ENCODE measurements around the gene CGREF1. TPM values are rescaled to one million over a fixed set of nuclear protein-coding genes. Genes with fewer than 3 reads are reported as not detected.

CGREF1 gene
- total and polyA plus RNA-seq, 4 donors, result 0.98 to 16.1 (median 11.7) TPM

DNA sequence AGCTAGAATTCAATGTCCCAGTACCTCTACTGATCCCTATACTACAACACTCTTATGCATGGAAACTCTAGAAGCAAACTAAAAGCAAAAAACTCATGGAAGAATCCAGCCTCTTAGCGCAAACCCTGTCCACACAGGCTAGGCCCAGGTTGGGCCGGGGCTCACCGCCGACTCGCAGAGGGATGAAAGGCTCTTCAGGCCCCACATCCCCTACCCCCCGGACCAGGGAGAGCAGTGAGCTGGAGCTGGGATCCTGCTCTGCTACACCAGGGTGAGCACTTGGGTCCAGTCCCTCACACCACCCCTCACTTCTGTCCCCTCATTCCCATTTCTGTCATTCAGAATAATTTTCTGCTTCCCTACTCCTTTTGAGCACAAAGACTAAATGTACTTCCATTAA lies 49.5 kb downstream of the CGREF1 start:
- no peak overlapping the region for H3K4me3 ChIP-seq (ENCODE audit: low read depth in 1 of 3, low read length in 3 of 3)
- peaks cover 8 to 33% (median 19%) of the 10 kb centered on the region in 4 donors for H3K4me1 ChIP-seq (ENCODE audit: control insufficient read depth in 4 of 4, insufficient read depth in 4 of 4, low read length in 3 of 4)
- no peaks in the 10 kb centered on the region for H3K27me3 ChIP-seq (ENCODE audit: control insufficient read depth in 4 of 4, insufficient read depth in 4 of 4, low read length in 3 of 4)
- TF ChIP-seq TAF1 (conservative IDR thresholded peaks at IDR 0.05), result no peak
- no peak for TF ChIP-seq HNF4A (conservative IDR thresholded peaks at IDR 0.05)
- TF ChIP-seq FOXA1 (IDR thresholded peaks at IDR 0.05), result no peak
- no peak for TF ChIP-seq NR2F2 (IDR thresholded peaks at IDR 0.05)
- TF ChIP-seq RAD21 (IDR thresholded peaks at IDR 0.05), result no peak
- no peak for TF ChIP-seq EGR1 (IDR thresholded peaks at IDR 0.05; ENCODE audit: low read depth in 2 of 2)
- TF ChIP-seq, protein P1, sequence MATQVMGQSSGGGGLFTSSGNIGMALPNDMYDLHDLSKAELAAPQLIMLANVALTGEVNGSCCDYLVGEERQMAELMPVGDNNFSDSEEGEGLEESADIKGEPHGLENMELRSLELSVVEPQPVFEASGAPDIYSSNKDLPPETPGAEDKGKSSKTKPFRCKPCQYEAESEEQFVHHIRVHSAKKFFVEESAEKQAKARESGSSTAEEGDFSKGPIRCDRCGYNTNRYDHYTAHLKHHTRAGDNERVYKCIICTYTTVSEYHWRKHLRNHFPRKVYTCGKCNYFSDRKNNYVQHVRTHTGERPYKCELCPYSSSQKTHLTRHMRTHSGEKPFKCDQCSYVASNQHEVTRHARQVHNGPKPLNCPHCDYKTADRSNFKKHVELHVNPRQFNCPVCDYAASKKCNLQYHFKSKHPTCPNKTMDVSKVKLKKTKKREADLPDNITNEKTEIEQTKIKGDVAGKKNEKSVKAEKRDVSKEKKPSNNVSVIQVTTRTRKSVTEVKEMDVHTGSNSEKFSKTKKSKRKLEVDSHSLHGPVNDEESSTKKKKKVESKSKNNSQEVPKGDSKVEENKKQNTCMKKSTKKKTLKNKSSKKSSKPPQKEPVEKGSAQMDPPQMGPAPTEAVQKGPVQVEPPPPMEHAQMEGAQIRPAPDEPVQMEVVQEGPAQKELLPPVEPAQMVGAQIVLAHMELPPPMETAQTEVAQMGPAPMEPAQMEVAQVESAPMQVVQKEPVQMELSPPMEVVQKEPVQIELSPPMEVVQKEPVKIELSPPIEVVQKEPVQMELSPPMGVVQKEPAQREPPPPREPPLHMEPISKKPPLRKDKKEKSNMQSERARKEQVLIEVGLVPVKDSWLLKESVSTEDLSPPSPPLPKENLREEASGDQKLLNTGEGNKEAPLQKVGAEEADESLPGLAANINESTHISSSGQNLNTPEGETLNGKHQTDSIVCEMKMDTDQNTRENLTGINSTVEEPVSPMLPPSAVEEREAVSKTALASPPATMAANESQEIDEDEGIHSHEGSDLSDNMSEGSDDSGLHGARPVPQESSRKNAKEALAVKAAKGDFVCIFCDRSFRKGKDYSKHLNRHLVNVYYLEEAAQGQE (IDR thresholded peaks at IDR 0.05), result no peak
- TF ChIP-seq, protein P2, sequence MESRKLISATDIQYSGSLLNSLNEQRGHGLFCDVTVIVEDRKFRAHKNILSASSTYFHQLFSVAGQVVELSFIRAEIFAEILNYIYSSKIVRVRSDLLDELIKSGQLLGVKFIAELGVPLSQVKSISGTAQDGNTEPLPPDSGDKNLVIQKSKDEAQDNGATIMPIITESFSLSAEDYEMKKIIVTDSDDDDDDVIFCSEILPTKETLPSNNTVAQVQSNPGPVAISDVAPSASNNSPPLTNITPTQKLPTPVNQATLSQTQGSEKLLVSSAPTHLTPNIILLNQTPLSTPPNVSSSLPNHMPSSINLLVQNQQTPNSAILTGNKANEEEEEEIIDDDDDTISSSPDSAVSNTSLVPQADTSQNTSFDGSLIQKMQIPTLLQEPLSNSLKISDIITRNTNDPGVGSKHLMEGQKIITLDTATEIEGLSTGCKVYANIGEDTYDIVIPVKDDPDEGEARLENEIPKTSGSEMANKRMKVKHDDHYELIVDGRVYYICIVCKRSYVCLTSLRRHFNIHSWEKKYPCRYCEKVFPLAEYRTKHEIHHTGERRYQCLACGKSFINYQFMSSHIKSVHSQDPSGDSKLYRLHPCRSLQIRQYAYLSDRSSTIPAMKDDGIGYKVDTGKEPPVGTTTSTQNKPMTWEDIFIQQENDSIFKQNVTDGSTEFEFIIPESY (IDR thresholded peaks at IDR 0.05), result no peak
- TF ChIP-seq SP1 (IDR thresholded peaks at IDR 0.05), result no peak
- no peak for TF ChIP-seq RXRA (IDR thresholded peaks at IDR 0.05)
- TF ChIP-seq YY1 (IDR thresholded peaks at IDR 0.05), result no peak
- TF ChIP-seq, protein P3, sequence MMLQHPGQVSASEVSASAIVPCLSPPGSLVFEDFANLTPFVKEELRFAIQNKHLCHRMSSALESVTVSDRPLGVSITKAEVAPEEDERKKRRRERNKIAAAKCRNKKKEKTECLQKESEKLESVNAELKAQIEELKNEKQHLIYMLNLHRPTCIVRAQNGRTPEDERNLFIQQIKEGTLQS (IDR thresholded peaks at IDR 0.05), result no peak
- no peak for DNase-seq (ENCODE audit: low spot score)
- WGBS, result 96% methylated on average over 6 of the region's 6 CpGs
- H3K36me3 ChIP-seq (ENCODE audit: control insufficient read depth in 4 of 4, insufficient read depth in 3 of 4, low read depth in 1 of 4, low read length in 3 of 4), result peaks cover 0 to 15% (median 11%) of the 10 kb centered on the region in 4 donors
- H3K9me3 ChIP-seq (ENCODE audit: control insufficient read depth in 4 of 4, low read length in 3 of 4), result no peaks in the 10 kb centered on the region
- H3K27ac ChIP-seq (ENCODE audit: low read depth in 1 of 2, low read length in 2 of 2), result no peak overlapping the region
- H3K9ac ChIP-seq (ENCODE audit: low read depth in 1 of 2, low read length in 2 of 2), result no peak overlapping the region

- H3K9me3 ChIP-seq (ENCODE audit: control insufficient read depth in 4 of 4, low read length in 3 of 4), result no peaks in the 10 kb centered on the region
- H3K9ac ChIP-seq (ENCODE audit: low read depth in 1 of 2, low read length in 2 of 2), result no peak overlapping the region
- WGBS, result 95% methylated on average over 5 of the region's 5 CpGs
- no peak overlapping the region for H3K4me3 ChIP-seq (ENCODE audit: low read depth in 1 of 3, low read length in 3 of 3)
- peaks cover 0 to 15% (median 11%) of the 10 kb centered on the region in 4 donors for H3K36me3 ChIP-seq (ENCODE audit: control insufficient read depth in 4 of 4, insufficient read depth in 3 of 4, low read depth in 1 of 4, low read length in 3 of 4)
- no peak for DNase-seq (ENCODE audit: low spot score)
- peaks cover 8 to 26% (median 19%) of the 10 kb centered on the region in 4 donors for H3K4me1 ChIP-seq (ENCODE audit: control insufficient read depth in 4 of 4, insufficient read depth in 4 of 4, low read length in 3 of 4)
- TF ChIP-seq HNF4G (IDR thresholded peaks at IDR 0.05) (no peak), RAD21 (IDR thresholded peaks at IDR 0.05) (no peak), YY1 (IDR thresholded peaks at IDR 0.05) (no peak)
- no peaks in the 10 kb centered on the region for H3K27me3 ChIP-seq (ENCODE audit: control insufficient read depth in 4 of 4, insufficient read depth in 4 of 4, low read length in 3 of 4)
- H3K27ac ChIP-seq (ENCODE audit: low read depth in 1 of 2, low read length in 2 of 2), result no peak overlapping the region
Observed at GRCh38 chr2:27067385-27067784, 51.5 kb downstream of the CGREF1 start.

- Histone ChIP-seq H3K4me1 (ENCODE audit: control insufficient read depth in 4 of 4, insufficient read depth in 4 of 4, low read length in 3 of 4) (peaks cover 2 to 16% (median 7%) of the 10 kb centered on the region in 4 donors), H3K27me3 (ENCODE audit: control insufficient read depth in 4 of 4, insufficient read depth in 4 of 4, low read length in 3 of 4) (no peaks in the 10 kb centered on the region), H3K9ac (ENCODE audit: low read depth in 1 of 2, low read length in 2 of 2) (no peak overlapping the region), H3K4me3 (ENCODE audit: low read depth in 1 of 3, low read length in 3 of 3) (no peak overlapping the region), H3K27ac (ENCODE audit: low read depth in 1 of 2, low read length in 2 of 2) (no peak overlapping the region), H3K36me3 (ENCODE audit: control insufficient read depth in 4 of 4, insufficient read depth in 3 of 4, low read depth in 1 of 4, low read length in 3 of 4) (peaks cover 0 to 15% (median 11%) of the 10 kb centered on the region in 4 donors), H3K9me3 (ENCODE audit: control insufficient read depth in 4 of 4, low read length in 3 of 4) (no peaks in the 10 kb centered on the region)
- WGBS, result 87% methylated on average over 3 of the region's 3 CpGs
- DNase-seq (ENCODE audit: low spot score), result no peak
- TF ChIP-seq TAF1 (conservative IDR thresholded peaks at IDR 0.05) (no peak), JUND (IDR thresholded peaks at IDR 0.05) (no peak), EGR1 (IDR thresholded peaks at IDR 0.05; ENCODE audit: low read depth in 2 of 2) (no peak), FOXA1 (IDR thresholded peaks at IDR 0.05) (no peak), HNF4G (IDR thresholded peaks at IDR 0.05) (no peak), NR2F2 (IDR thresholded peaks at IDR 0.05) (no peak), MAX (IDR thresholded peaks at IDR 0.05) (no peak), RAD21 (IDR thresholded peaks at IDR 0.05) (no peak), FOXA2 (IDR thresholded peaks at IDR 0.05) (no peak)
- TF ChIP-seq, protein P3 (IDR thresholded peaks at IDR 0.05), result no peak
- TF ChIP-seq, protein P1 (IDR thresholded peaks at IDR 0.05), result no peak
Observed at GRCh38 chr2:27065128-27065527, 53.8 kb downstream of the CGREF1 start.
